Peyer's patch (tissue), 4 donors: Measurements from ENCODE around the gene LYZL4.

Source experiments
- CTCF ChIP-seq, 6 experiments: fragments of 450-650 bp in 4 of 6; fragments of 200-600 bp in 2 of 6; sonication (generic) in 1 of 6; IDR thresholded peaks; one replicate each; pipeline ENCODE4 v1.5.1; 2017 to 2019; ENCODE audit warnings: antibody characterized with exemption in 6 of 6, mild to moderate bottlenecking in 3 of 6, moderate library complexity in 1 of 6
- POLR2A ChIP-seq, 2 donors: fragments of 450-650 bp; IDR thresholded peaks; one replicate each; pipeline ENCODE4 v1.5.1; 2017; ENCODE audit warnings: antibody characterized with exemption in 2 of 2, mild to moderate bottlenecking in 2 of 2, moderate library complexity in 2 of 2

- TF ChIP-seq CTCF (IDR thresholded peaks at IDR 0.05), result no peak
- TF ChIP-seq POLR2A (IDR thresholded peaks at IDR 0.05), result no peak
Measured at GRCh38 chr3:42367903-42368302, 42.5 kb downstream of the LYZL4 start.
